Stimulated activated naive CD8-positive, alpha-beta T cell treated with anti-CD3 and anti-CD28 coated beads, Interleukin-15, amount 100 ng/mL, for 72 hours (primary cell): ENCODE measurements around the gene PKD1L1.

Experiments used
- ATAC-seq: fragments of 150-1000 bp; cut with Tn5 transposase; 2 replicates; pipeline ENCODE4 v1.10.0; 2021; ENCODE audit warnings: mild to moderate bottlenecking, moderate library complexity
- DNase-seq, 2 donors: peaks; one replicate each; pipeline ENCODE4 v3.0.0; 2021 to 2022
- H3K27ac Mint-ChIP-seq, 2 donors: one replicate each; pipeline ENCODE4 v1.8.0; 2022; ENCODE audit warnings: mild to moderate bottlenecking in 2 of 2, mixed read lengths in 2 of 2, moderate library complexity in 2 of 2
- H3K27me3 Mint-ChIP-seq: one replicate; pipeline ENCODE4 v1.8.0; 2022; ENCODE audit warnings: mixed read lengths
- H3K4me1 Mint-ChIP-seq: one replicate; pipeline ENCODE4 v1.8.0; 2022; ENCODE audit warnings: mild to moderate bottlenecking, mixed read lengths
- H3K4me3 Mint-ChIP-seq, 2 donors: one replicate each; pipeline ENCODE4 v1.8.0; 2022; ENCODE audit warnings: mild to moderate bottlenecking in 2 of 2, mixed read lengths in 2 of 2, moderate library complexity in 1 of 2
- H3K9me3 Mint-ChIP-seq, 2 donors: one replicate each; pipeline ENCODE4 v1.8.0; 2022; ENCODE audit warnings: mixed read lengths in 2 of 2

Gene PKD1L1

GRCh38 chr7:47906883-47907282 lies 41.4 kb downstream of the PKD1L1 start:
- H3K9me3 Mint-ChIP-seq: no peaks in the 10 kb centered on the region
- no peaks in the 10 kb centered on the region for H3K27me3 Mint-ChIP-seq
- no peaks in the 10 kb centered on the region for H3K4me1 Mint-ChIP-seq
- H3K27ac Mint-ChIP-seq: no peak overlapping the region
- ATAC-seq (no peak), DNase-seq (no peak)
- no peak overlapping the region for H3K4me3 Mint-ChIP-seq

DNA sequence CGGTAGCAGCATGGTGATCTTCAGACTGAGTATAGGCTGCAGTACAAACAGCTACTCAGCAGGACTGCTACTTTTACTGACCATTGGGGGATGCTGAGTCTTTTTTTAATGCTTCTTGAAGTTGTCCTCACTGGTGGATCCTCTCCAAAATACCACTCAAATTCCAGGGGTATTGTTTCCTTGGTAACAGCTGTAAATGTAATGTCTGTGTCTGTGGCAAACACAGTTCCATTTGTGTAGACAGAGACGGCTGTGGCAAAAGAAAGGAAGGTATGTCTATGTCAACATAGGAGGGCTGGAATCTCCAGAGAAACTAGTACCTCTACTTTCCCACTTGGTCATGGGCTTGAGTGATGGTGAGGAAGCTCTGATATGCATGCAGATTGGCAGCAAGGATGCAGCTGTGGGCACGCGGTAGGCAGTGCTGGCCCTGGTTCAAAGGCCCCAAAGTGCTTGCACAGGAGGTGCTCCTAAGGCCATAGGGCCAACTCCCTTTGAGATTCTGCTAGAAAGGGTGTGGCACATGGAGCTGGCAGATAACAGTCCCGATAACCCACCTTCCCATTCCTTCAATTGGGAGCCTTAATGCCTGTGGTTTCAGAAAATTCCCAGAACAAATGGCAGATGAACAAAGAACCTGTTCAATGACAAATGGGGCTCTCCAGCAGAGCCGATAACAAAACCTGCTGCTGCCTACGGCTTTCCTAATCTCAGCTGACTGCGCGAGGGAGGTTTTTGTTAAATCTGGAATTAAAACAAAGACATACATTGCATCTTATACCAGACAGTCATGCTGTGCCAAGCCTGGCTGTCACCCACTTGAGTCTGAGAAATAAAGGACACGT lies 43.0 kb downstream of the PKD1L1 start:
- ATAC-seq: no peak
- Mint-ChIP-seq H3K27ac (no peak overlapping the region), H3K27me3 (no peaks in the 10 kb centered on the region), H3K9me3 (no peaks in the 10 kb centered on the region), H3K4me1 (no peaks in the 10 kb centered on the region), H3K4me3 (no peak overlapping the region)
- no peak for DNase-seq

GRCh38 chr7:47902013-47902412 lies 46.3 kb downstream of the PKD1L1 start:
- ATAC-seq (no peak), DNase-seq (no peak)
- no peaks in the 10 kb centered on the region for H3K4me1 Mint-ChIP-seq
- H3K9me3 Mint-ChIP-seq: no peaks in the 10 kb centered on the region
- H3K27ac Mint-ChIP-seq: peak overlapping the region in 1 of 2 donors; percentile 49
- H3K27me3 Mint-ChIP-seq: peaks cover under 1% of the 10 kb centered on the region
- no peak overlapping the region for H3K4me3 Mint-ChIP-seq

DNA sequence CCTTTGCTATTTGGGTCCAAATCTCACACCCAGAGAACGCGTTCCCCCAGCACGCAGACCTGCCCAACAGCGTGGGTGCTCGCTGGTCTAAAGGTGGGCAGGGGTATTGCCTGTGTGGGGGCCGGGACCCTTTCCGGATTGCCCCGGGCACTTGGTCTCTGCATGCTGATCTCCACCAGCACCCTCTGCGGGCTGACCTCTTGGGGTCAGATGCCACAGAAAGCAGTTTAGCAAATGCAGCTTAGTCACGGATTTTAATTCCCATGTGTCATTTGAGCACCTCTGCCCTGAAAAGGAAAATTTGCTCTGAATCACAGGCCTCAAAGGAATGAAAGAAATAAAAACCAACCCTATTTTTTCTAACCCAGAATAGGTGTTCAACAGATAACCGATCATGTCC lies 46.7 kb downstream of the PKD1L1 start:
- H3K4me3 Mint-ChIP-seq: no peak overlapping the region
- no peak for DNase-seq
- no peak for ATAC-seq
- H3K27ac Mint-ChIP-seq: no peak overlapping the region
- H3K4me1 Mint-ChIP-seq: no peaks in the 10 kb centered on the region
- peaks cover 5% of the 10 kb centered on the region for H3K27me3 Mint-ChIP-seq
- no peaks in the 10 kb centered on the region for H3K9me3 Mint-ChIP-seq

DNA sequence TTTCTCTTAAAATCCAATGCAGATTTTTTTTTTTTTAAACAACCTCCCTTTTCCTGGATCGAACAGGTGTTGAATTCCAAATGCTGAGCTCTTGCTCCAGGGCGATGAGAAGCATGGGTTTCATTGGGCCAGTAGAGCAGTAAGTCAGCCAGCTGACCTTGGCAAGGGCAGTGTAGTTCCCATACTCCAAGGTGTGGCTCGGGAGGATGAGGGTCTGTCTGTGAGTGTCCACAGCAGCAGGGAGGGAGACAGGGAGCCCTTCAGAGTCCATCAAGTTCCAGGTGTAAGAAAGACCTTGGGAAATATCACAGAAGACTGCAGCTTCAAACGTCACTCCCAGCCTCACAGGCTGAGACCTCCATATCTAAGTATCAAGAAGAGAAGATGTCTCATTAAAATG lies 50.4 kb downstream of the PKD1L1 start:
- no peak for ATAC-seq
- no peaks in the 10 kb centered on the region for H3K4me1 Mint-ChIP-seq
- H3K27me3 Mint-ChIP-seq: peaks cover 8% of the 10 kb centered on the region

GRCh38 chr7:47896809-47897423 lies 51.4 kb downstream of the PKD1L1 start:
- H3K27me3 Mint-ChIP-seq: peaks cover 8% of the 10 kb centered on the region
- H3K9me3 Mint-ChIP-seq: no peaks in the 10 kb centered on the region
- no peak for DNase-seq
- H3K27ac Mint-ChIP-seq: no peak overlapping the region
- no peak for ATAC-seq
- H3K4me1 Mint-ChIP-seq: no peaks in the 10 kb centered on the region
- H3K4me3 Mint-ChIP-seq: no peak overlapping the region

More for the DNA sequence above, 50.4 kb downstream of the PKD1L1 start:
- H3K9me3 Mint-ChIP-seq: no peaks in the 10 kb centered on the region
- no peak overlapping the region for H3K27ac Mint-ChIP-seq
- H3K4me3 Mint-ChIP-seq: no peak overlapping the region
- no peak for DNase-seq

- Mint-ChIP-seq H3K4me3 (no peak overlapping the region), H3K4me1 (no peaks in the 10 kb centered on the region), H3K27me3 (peaks cover 8% of the 10 kb centered on the region), H3K9me3 (no peaks in the 10 kb centered on the region), H3K27ac (no peak overlapping the region)
- ATAC-seq: no peak
- no peak for DNase-seq
These were observed 53.2 kb downstream of the PKD1L1 start for GRCh38 chr7:47895026-47895425.

- Mint-ChIP-seq H3K4me1 (no peaks in the 10 kb centered on the region), H3K27me3 (peaks cover 8% of the 10 kb centered on the region), H3K9me3 (no peaks in the 10 kb centered on the region), H3K27ac (no peak overlapping the region), H3K4me3 (no peak overlapping the region)
- DNase-seq (no peak), ATAC-seq (no peak)
These were observed 54.4 kb downstream of the PKD1L1 start for GRCh38 chr7:47893721-47894365.

GRCh38 chr7:47893238-47893637 lies 55.0 kb downstream of the PKD1L1 start:
- H3K9me3 Mint-ChIP-seq: no peaks in the 10 kb centered on the region
- H3K27ac Mint-ChIP-seq: peak overlapping the region in 1 of 2 donors; percentile 59
- ATAC-seq: no peak
- H3K4me1 Mint-ChIP-seq: no peaks in the 10 kb centered on the region
- peaks cover 8% of the 10 kb centered on the region for H3K27me3 Mint-ChIP-seq
- no peak for DNase-seq
- no peak overlapping the region for H3K4me3 Mint-ChIP-seq

- H3K27me3 Mint-ChIP-seq: no peaks in the 10 kb centered on the region
- ATAC-seq: no peak
- no peak overlapping the region for H3K27ac Mint-ChIP-seq
These were observed 57.7 kb downstream of the PKD1L1 start for GRCh38 chr7:47890606-47891005.

DNA sequence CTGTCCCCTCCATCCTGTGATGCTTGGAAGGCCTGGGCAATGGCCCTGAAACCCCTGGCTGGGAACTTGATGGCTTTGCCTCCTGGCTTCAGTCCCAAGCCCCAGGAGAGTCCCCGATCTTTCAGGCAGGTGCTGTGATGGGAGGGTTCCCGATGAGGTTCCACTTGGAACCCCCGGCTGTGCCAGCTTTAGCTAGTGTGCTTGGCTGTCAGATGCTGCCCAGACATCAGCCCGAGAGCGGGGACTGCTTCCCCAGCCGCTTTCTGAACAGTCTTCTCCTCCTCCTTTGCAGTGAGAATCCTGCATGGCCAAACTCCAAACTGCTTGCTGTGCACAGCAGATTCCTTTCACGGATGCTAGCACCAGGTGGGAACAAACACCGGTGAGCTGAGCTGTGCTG lies 58.1 kb downstream of the PKD1L1 start:
- no peaks in the 10 kb centered on the region for H3K9me3 Mint-ChIP-seq
- no peak overlapping the region for H3K4me3 Mint-ChIP-seq
- DNase-seq (no peak), ATAC-seq (no peak)
- H3K27ac Mint-ChIP-seq: no peak overlapping the region
- H3K4me1 Mint-ChIP-seq: no peaks in the 10 kb centered on the region
- no peaks in the 10 kb centered on the region for H3K27me3 Mint-ChIP-seq

More at GRCh38 chr7:47890606-47891005, 57.7 kb downstream of the PKD1L1 start:
- Mint-ChIP-seq H3K9me3 (no peaks in the 10 kb centered on the region), H3K4me1 (no peaks in the 10 kb centered on the region), H3K4me3 (no peak overlapping the region)
- no peak for DNase-seq

DNA sequence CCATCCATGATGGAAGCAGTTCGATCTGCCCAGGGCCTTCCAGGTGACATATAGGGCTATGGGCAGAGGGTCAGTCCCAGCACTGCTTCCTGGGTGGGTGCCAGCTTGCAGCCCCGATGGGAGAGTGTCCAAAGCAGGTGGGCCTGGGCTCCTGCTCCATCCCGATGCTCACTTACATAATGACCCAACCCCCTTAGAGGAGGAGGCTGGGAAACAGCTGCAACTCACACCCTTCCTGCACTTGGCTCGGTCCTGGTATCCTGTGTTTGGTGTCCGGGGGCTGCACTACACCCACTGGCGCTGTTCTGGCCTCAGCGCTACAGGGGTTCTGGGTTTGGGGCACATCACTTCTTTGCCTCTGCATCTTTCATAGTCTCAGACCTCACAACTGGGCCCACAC lies 58.5 kb downstream of the PKD1L1 start:
- DNase-seq: no peak
- Mint-ChIP-seq H3K4me3 (no peak overlapping the region), H3K27me3 (no peaks in the 10 kb centered on the region), H3K9me3 (no peaks in the 10 kb centered on the region), H3K27ac (no peak overlapping the region), H3K4me1 (no peaks in the 10 kb centered on the region)
- no peak for ATAC-seq

GRCh38 chr7:47888371-47889265 lies 59.6 kb downstream of the PKD1L1 start:
- ATAC-seq: no peak
- H3K9me3 Mint-ChIP-seq: no peaks in the 10 kb centered on the region
- H3K27ac Mint-ChIP-seq: no peak overlapping the region
- DNase-seq: no peak
- no peak overlapping the region for H3K4me3 Mint-ChIP-seq
- H3K27me3 Mint-ChIP-seq: no peaks in the 10 kb centered on the region
- H3K4me1 Mint-ChIP-seq: no peaks in the 10 kb centered on the region

GRCh38 chr7:47887016-47887640 lies 61.1 kb downstream of the PKD1L1 start:
- no peak overlapping the region for H3K4me3 Mint-ChIP-seq
- H3K4me1 Mint-ChIP-seq: no peaks in the 10 kb centered on the region
- no peak for DNase-seq
- H3K27me3 Mint-ChIP-seq: no peaks in the 10 kb centered on the region
- H3K27ac Mint-ChIP-seq: no peak overlapping the region
- no peak for ATAC-seq
- H3K9me3 Mint-ChIP-seq: no peaks in the 10 kb centered on the region
